OCI-LY1 (cell line): ENCODE measurements around the gene SLC35C1.

ENCODE experiments used
- EZH2 ChIP-seq: fragments of 200-600 bp; sonication (generic), shearing (Covaris generic); IDR thresholded peaks from 2 replicates; pipeline ENCODE4 v1.8.0; 2017; ENCODE audit warnings: borderline replicate concordance, mixed run types, mild to moderate bottlenecking, antibody characterized with exemption, low read length, moderate library complexity, mixed read lengths
- TF ChIP-seq, protein P1 (sequence below): fragments of 200-600 bp; sonication (generic), shearing (Covaris generic); IDR thresholded peaks from 2 replicates; pipeline ENCODE4 v1.5.1; 2017; ENCODE audit warnings: mild to moderate bottlenecking, antibody characterized with exemption, low read length, moderate library complexity, mixed read lengths

DNA sequence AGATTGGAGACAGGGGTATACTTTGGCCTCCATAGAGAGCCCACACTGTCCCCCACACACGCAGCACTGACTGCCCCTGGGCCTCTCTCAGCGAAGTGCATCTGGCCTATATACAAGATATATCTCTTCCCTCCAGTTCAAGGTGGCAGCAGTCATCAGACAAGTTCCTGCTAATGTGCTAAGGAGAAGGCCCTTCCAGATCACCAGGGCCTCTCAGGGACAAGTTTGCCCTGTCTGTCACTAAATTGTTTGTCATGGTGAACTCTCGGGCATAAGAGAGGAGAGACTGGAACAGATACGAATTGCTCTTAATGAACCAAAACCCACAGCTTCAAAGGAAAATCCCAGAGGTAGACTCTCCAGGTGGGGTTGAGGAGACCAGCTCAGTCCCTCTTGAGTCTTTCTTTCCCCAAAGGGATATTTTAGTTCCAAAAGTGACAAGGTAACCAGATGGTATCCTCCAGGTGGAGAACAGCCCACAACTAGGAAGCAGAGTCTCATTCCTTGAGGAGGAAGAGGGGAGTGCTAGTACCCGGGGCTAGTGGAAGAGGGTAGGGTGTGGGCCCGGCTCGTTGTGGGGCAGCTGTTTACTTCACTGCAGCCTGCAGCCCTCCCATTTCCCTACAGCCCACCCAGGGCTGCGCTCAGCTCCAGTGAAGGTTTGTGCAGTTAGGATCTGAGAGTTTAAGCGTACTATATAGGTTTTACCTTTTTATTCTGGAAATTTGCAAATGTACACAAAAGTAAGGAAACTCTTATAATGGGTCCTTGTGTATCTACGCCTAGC lies 2.2 kb upstream of the SLC35C1 start:
- TF ChIP-seq, protein P1, sequence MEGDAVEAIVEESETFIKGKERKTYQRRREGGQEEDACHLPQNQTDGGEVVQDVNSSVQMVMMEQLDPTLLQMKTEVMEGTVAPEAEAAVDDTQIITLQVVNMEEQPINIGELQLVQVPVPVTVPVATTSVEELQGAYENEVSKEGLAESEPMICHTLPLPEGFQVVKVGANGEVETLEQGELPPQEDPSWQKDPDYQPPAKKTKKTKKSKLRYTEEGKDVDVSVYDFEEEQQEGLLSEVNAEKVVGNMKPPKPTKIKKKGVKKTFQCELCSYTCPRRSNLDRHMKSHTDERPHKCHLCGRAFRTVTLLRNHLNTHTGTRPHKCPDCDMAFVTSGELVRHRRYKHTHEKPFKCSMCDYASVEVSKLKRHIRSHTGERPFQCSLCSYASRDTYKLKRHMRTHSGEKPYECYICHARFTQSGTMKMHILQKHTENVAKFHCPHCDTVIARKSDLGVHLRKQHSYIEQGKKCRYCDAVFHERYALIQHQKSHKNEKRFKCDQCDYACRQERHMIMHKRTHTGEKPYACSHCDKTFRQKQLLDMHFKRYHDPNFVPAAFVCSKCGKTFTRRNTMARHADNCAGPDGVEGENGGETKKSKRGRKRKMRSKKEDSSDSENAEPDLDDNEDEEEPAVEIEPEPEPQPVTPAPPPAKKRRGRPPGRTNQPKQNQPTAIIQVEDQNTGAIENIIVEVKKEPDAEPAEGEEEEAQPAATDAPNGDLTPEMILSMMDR = no peak
- TF ChIP-seq EZH2 = no peak
